Hypothalamus (tissue), 51 donors: ENCODE measurements around the gene TTC17.
A peak's percentile ranks its signal among the peaks of the same experiment; 100 is the strongest.

Source experiments
- DNase-seq, 51 donors: peaks; one replicate each; lab custom pipeline; 2025; lab: John Stamatoyannopoulos, UW

The TTC17 gene

DNA sequence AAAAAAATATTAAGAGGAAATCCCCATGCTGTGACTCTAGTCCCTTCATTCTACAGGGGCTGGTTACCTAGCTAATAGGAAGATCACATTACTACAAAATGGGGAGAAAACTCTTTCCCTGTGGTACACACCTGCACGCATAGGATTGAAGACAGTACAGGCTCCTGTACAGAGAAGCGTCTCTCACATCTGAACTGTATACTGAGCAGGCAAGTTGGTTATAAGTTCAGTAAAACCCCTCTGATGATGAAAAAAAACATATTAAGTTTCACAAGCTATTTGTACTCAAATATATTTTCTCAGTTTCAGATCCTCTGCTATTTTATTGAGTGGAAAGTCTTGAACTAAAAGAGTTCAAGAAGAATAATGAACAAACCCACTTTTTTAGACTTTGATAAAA, 164.9 kb downstream of the TTC17 start:
- no peak for DNase-seq

DNA sequence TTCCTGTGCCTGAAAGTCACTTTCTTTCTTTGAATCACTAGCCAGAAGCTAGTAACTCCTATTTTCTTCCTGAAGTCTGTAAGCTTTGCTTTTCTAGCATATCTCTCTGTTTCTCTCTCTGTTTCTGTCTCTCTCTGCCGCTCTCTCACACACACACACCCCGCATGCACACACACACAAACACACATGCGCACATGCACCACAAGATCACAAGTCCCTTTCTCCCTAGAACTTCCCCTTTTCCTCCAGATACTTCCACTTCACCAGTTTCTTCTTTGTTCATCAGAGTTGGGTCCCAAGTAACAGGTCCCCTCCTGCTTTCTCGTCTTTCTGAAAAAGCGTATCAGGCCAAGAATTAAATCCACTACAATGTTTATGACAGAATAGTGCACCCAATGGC, 173.3 kb downstream of the TTC17 start:
- peak in 1 of 51 donors; percentile 5 for DNase-seq

DNA sequence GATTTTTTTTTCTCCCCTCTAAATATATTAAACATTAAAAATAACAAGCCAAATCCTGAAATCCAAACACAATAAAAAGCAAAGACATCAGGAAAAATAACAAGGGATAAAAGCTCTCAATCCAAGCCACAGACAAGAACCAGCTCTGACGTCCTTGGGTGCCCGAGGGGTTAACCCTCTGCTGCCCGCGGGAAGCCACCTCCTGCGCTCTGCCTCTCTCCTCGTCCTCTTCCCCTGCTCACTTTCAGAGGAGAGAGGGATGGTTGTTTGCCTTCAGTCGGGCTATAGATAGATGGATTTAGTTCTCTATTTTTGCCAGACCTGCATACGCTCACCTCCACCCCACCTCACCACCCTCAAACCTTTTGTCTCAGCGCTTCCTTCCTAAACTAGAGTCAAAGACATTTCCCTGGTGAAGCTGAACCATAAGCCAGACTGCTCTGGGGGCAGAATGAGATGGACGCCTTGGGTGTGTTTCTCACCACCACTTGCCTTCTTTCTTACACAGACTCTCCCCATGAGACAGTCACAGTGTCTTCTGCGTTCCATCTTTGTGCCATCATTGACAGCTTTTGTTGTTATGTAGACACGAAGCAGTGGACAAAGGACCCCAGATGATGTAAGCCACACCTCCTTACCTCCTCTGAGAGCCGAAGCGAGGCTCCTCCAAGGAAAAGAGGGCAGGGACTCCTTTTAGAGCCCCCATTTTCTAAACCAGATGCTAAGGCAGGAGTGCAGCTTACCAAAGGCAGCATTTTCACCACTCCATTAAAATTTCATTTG, 179.3 kb downstream of the TTC17 start:
- peak in 1 of 51 donors; percentile 6 for DNase-seq

- DNase-seq, result no peak
These were observed 183.3 kb downstream of the TTC17 start for GRCh38 chr11:43541993-43542392.

DNA sequence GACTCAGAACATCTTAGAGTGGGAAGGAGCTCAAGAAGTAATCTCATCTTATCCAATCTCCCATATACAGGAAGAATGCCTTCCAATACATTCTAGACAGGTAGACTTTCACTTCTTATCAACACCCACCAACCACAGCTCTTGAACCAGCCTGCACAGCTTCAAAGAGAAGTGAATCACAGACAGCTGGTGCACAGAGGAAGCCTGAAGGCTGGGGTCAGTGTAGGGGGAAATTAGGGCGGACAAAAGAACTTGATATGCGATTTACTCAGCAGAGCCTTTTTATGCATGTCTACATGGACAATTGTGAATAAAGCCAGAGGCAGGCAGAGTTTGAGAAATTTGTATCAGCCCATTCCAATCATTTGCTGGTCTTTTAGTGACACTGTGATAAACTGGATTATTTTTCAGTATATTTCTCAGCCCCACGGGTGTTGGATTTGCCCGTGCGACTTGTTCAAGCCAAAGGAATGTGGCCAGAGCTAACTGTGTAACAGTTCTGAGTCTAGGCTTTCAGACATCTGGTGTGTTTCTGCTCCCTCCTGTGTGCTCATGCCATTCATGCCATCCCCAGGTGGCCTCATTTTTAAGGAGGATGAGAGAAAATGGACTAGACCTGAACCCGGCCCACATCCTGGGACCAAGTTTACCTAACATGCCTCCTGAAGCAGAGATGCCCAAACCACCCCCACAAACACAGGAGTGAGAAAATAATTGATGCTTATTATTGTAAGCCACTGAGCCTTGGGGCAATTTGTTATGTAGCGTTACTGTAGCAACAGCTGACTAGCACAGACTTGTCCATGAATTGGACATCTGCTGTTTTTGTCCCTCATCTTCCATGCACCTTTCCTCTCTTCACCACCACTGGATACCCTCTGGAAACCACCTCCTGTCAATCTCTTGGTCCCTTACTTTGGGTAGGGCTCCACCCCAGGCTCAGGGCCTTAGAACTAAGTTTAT, 184.3 kb downstream of the TTC17 start:
- no peak for DNase-seq
